ENCODE data around the gene SYNGR2. TPM values are rescaled to one million over a fixed set of nuclear protein-coding genes. Genes with fewer than 3 reads are reported as not detected.
A peak's percentile ranks its signal among the peaks of the same experiment; 100 is the strongest.

SYNGR2 gene
- polyA plus RNA-seq, 1 donor (not counting 4 experiments of a cell fraction or from before 2014, with no cell fraction given), result 103 TPM

- H3K27ac ChIP-seq (ENCODE audit: control insufficient read depth, insufficient read depth, low read length), result no peak overlapping the region
- FAIRE-seq (no peak), DNase-seq (ENCODE audit: low read depth, low spot score) (no peak)
- H2AFZ ChIP-seq (ENCODE audit: control insufficient read depth, low read length), result no peak overlapping the region
- H3K36me3 ChIP-seq (ENCODE audit: control insufficient read depth in 2 of 2, extremely low read depth in 1 of 2, insufficient read depth in 2 of 2, low read length in 2 of 2), result no peaks in the 10 kb centered on the region
- H3K4me3 ChIP-seq (ENCODE audit: control insufficient read depth in 2 of 3, extremely low read depth in 1 of 3, insufficient read depth in 2 of 3, low read depth in 1 of 3, low read length in 3 of 3), result no peak overlapping the region
- H3K9me1 ChIP-seq (ENCODE audit: control insufficient read depth, extremely low read depth, insufficient read depth, low read length), result no peaks in the 10 kb centered on the region
- dilution Hi-C loops (cut with MboI; ENCODE audit: extremely low pct_ligation_motif_present, low sequenced_read_pairs), result no loop called here
- H4K20me1 ChIP-seq (ENCODE audit: control insufficient read depth, extremely low read depth, insufficient read depth, low read length), result no peaks in the 10 kb centered on the region
- H3K27me3 ChIP-seq (ENCODE audit: control insufficient read depth, extremely low read depth, insufficient read depth, low read length), result no peaks in the 10 kb centered on the region
- peaks cover 17% of the 10 kb centered on the region for H3K79me2 ChIP-seq (ENCODE audit: control insufficient read depth, insufficient read depth, low read length)
- peaks cover 10% of the 10 kb centered on the region for H3K4me1 ChIP-seq (ENCODE audit: control insufficient read depth, extremely low read depth, insufficient read depth, low read length)
- H3K9ac ChIP-seq (ENCODE audit: control insufficient read depth, extremely low read depth, insufficient read depth, low read length), result no peak overlapping the region
- TF ChIP-seq CTCF (optimal IDR thresholded peaks at IDR 0.05 in 1 of 3, IDR thresholded peaks at IDR 0.05 in 1 of 3, conservative IDR thresholded peaks at IDR 0.05 in 1 of 3; ENCODE audit: extremely low read depth in 1 of 3, insufficient read depth in 2 of 3, low read length in 3 of 3) (no peak), EZH2 (IDR thresholded peaks at IDR 0.05; ENCODE audit: low read length) (no peak)
- H3K9me3 ChIP-seq (ENCODE audit: control insufficient read depth, low read depth, low read length), result no peaks in the 10 kb centered on the region
- H3K4me2 ChIP-seq (ENCODE audit: control insufficient read depth, extremely low read depth, insufficient read depth, low read depth, low read length), result no peak overlapping the region
These were observed 42.7 kb downstream of the SYNGR2 start for GRCh38 chr17:78211032-78211431.

DNA sequence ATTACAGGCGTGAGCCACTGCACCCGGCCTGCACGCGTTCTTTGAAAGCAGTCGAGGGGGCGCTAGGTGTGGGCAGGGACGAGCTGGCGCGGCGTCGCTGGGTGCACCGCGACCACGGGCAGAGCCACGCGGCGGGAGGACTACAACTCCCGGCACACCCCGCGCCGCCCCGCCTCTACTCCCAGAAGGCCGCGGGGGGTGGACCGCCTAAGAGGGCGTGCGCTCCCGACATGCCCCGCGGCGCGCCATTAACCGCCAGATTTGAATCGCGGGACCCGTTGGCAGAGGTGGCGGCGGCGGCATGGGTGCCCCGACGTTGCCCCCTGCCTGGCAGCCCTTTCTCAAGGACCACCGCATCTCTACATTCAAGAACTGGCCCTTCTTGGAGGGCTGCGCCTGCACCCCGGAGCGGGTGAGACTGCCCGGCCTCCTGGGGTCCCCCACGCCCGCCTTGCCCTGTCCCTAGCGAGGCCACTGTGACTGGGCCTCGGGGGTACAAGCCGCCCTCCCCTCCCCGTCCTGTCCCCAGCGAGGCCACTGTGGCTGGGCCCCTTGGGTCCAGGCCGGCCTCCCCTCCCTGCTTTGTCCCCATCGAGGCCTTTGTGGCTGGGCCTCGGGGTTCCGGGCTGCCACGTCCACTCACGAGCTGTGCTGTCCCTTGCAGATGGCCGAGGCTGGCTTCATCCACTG lies 45.8 kb downstream of the SYNGR2 start, which contains the start of gene BIRC5:
Gene BIRC5 (plus strand): TSS at position 238 of the 690 bp plus-strand sequence. CDS start 64 bp downstream, at position 302.
- Histone ChIP-seq H3K27me3 (ENCODE audit: control insufficient read depth, extremely low read depth, insufficient read depth, low read length) (no peaks in the 10 kb centered on the region), H2AFZ (ENCODE audit: control insufficient read depth, low read length) (peak within 1 kb of the TSS; percentile 91), H3K9me3 (ENCODE audit: control insufficient read depth, low read depth, low read length) (no peaks in the 10 kb centered on the region), H4K20me1 (ENCODE audit: control insufficient read depth, extremely low read depth, insufficient read depth, low read length) (no peaks in the 10 kb centered on the region), H3K36me3 (ENCODE audit: control insufficient read depth in 2 of 2, extremely low read depth in 1 of 2, insufficient read depth in 2 of 2, low read length in 2 of 2) (peaks cover 0 to 10% of the 10 kb centered on the region in 2 experiments), H3K27ac (ENCODE audit: control insufficient read depth, insufficient read depth, low read length) (peak within 1 kb of the TSS; percentile 51), H3K9me1 (ENCODE audit: control insufficient read depth, extremely low read depth, insufficient read depth, low read length) (no peaks in the 10 kb centered on the region), H3K4me3 (ENCODE audit: control insufficient read depth in 2 of 3, extremely low read depth in 1 of 3, insufficient read depth in 2 of 3, low read depth in 1 of 3, low read length in 3 of 3) (peak within 1 kb of the TSS; percentile 60 to 98 (median 70)), H3K79me2 (ENCODE audit: control insufficient read depth, insufficient read depth, low read length) (peaks cover 21% of the 10 kb centered on the region), H3K4me1 (ENCODE audit: control insufficient read depth, extremely low read depth, insufficient read depth, low read length) (peaks cover 10% of the 10 kb centered on the region), H3K4me2 (ENCODE audit: control insufficient read depth, extremely low read depth, insufficient read depth, low read depth, low read length) (peak within 1 kb of the TSS; percentile 88), H3K9ac (ENCODE audit: control insufficient read depth, extremely low read depth, insufficient read depth, low read length) (peak within 1 kb of the TSS; percentile 77)
- dilution Hi-C loops (cut with MboI; ENCODE audit: extremely low pct_ligation_motif_present, low sequenced_read_pairs), result no loop called here
- TF ChIP-seq EZH2 (IDR thresholded peaks at IDR 0.05; ENCODE audit: low read length), result no peak
- TF ChIP-seq CTCF (optimal IDR thresholded peaks at IDR 0.05 in 1 of 3, IDR thresholded peaks at IDR 0.05 in 1 of 3, conservative IDR thresholded peaks at IDR 0.05 in 1 of 3; ENCODE audit: extremely low read depth in 1 of 3, insufficient read depth in 2 of 3, low read length in 3 of 3), result no peak
- FAIRE-seq (no peak), DNase-seq (ENCODE audit: low read depth, low spot score) (peak; percentile 11)
